HepG2 (cell line): ENCODE data around the gene ZNF17. TPM values are rescaled to one million over a fixed set of nuclear protein-coding genes. Genes with fewer than 3 reads are reported as not detected.

ENCODE experiments used
- AFF4 ChIP-seq: sonication (generic); formaldehyde crosslinking; IDR thresholded peaks from 2 replicates; pipeline ENCODE4 v1.4.0; 2020; ENCODE audit warnings: missing genetic modification reagents
- CC2D1A ChIP-seq: sonication (generic); formaldehyde crosslinking; IDR thresholded peaks from 2 replicates; pipeline ENCODE4 v1.8.1; 2023; ENCODE audit warnings: mild to moderate bottlenecking, missing genetic modification reagents
- ELF1 ChIP-seq: sonication (generic); formaldehyde crosslinking; IDR thresholded peaks from 2 replicates; pipeline ENCODE4 v1.4.0; 2020; ENCODE audit warnings: missing genetic modification reagents
- FOXO4 ChIP-seq: sonication (generic); formaldehyde crosslinking; conservative IDR thresholded peaks from 2 replicates; pipeline ENCODE4 v1.8.1; 2023; ENCODE audit warnings: missing genetic modification reagents
- HOXD1 ChIP-seq: sonication (generic); formaldehyde crosslinking; IDR thresholded peaks from 2 replicates; pipeline ENCODE4 v1.5.0; 2020; ENCODE audit warnings: missing genetic modification reagents
- IKZF1 ChIP-seq: fragments of 450-650 bp; IDR thresholded peaks from 2 replicates; pipeline ENCODE4 v1.7.1; 2016
- KDM6A ChIP-seq: IDR thresholded peaks from 2 replicates; pipeline ENCODE4 v1.6.1; 2016; ENCODE audit warnings: low read depth
- MBD4 ChIP-seq: IDR thresholded peaks from 2 replicates; pipeline ENCODE4 v1.6.1; 2012; ENCODE audit warnings: low read length, inconsistent platforms, borderline replicate concordance
- MXD4 ChIP-seq: IDR thresholded peaks from 2 replicates; pipeline ENCODE4 v1.6.1; 2016; ENCODE audit warnings: mild to moderate bottlenecking, missing biosample characterization, missing genetic modification reagents
- SIN3A ChIP-seq: IDR thresholded peaks from 2 replicates; pipeline ENCODE4 v1.6.1; 2011; ENCODE audit warnings: low read depth, mild to moderate bottlenecking, control low read depth, low read length, borderline replicate concordance
- SMAD3 ChIP-seq: sonication (generic); formaldehyde crosslinking; IDR thresholded peaks from 2 replicates; pipeline ENCODE4 v1.4.0; 2020; ENCODE audit warnings: missing genetic modification reagents
- THAP11 ChIP-seq: IDR thresholded peaks from 2 replicates; pipeline ENCODE4 v1.6.1; 2016; ENCODE audit warnings: missing biosample characterization, missing genetic modification reagents
- U2AF1 ChIP-seq: fragments of 200-400 bp; formaldehyde crosslinking; optimal IDR thresholded peaks from 2 replicates; pipeline ENCODE3; 2017; ENCODE audit warnings: mild to moderate bottlenecking, low read depth, low read length
- ZBTB10 ChIP-seq: sonication (generic); formaldehyde crosslinking; IDR thresholded peaks from 2 replicates; pipeline ENCODE4 v1.4.0; 2020; ENCODE audit warnings: missing genetic modification reagents, borderline replicate concordance
- ZNF367 ChIP-seq: sonication (generic); formaldehyde crosslinking; IDR thresholded peaks from 2 replicates; pipeline ENCODE4 v1.4.0; 2020; ENCODE audit warnings: missing genetic modification reagents, borderline replicate concordance
- ZNF530 ChIP-seq: sonication (generic); formaldehyde crosslinking; IDR thresholded peaks from 2 replicates; pipeline ENCODE4 v1.5.0; 2020; ENCODE audit warnings: low read depth, mild to moderate bottlenecking, missing genetic modification reagents
- ZNF570 ChIP-seq: sonication (generic); formaldehyde crosslinking; IDR thresholded peaks from 2 replicates; pipeline ENCODE4 v1.4.0; 2020; ENCODE audit warnings: mild to moderate bottlenecking, missing genetic modification reagents, borderline replicate concordance
- polyA plus RNA-seq, 8 experiments: library from polyadenylated mRNA; depleted of rRNA in 3 of 8; stranded (reverse) in 7 of 8; unstranded in 1 of 8; fragments of >200 nt; fragmentation: Illumina TruSeq in 4 of 8; extraction: Trizol in 4 of 8; gene quantifications; 2 replicates each; pipeline versions ENCODE4 v1.2.1 to v1.2.3, GENCODE V29; 2011 to 2016; ENCODE audit warnings: low read depth in 4 of 8, missing spikeins in 1 of 8, mixed read lengths in 1 of 8; ENCODE audit not compliant: insufficient read depth in 1 of 8
- total RNA-seq, 5 experiments: library from RNA; depleted of rRNA; stranded (reverse); fragments of >200 nt; fragmentation: Illumina TruSeq; extraction: Trizol; gene quantifications; 2 replicates each; pipeline ENCODE4 v1.2.3, GENCODE V29; 2016; ENCODE audit warnings: low read depth in 1 of 5
- TF ChIP-seq, protein P1 (sequence below): IDR thresholded peaks from 2 replicates; pipeline ENCODE4 v1.6.1; 2012; ENCODE audit warnings: low read length, improper control_type of control experiment

Gene ZNF17
- total and polyA plus RNA-seq, 2 of the 13 experiments (the other 11 are each of a cell fraction or from before 2014, with no cell fraction given), result 3.7 to 10.1 TPM

DNA sequence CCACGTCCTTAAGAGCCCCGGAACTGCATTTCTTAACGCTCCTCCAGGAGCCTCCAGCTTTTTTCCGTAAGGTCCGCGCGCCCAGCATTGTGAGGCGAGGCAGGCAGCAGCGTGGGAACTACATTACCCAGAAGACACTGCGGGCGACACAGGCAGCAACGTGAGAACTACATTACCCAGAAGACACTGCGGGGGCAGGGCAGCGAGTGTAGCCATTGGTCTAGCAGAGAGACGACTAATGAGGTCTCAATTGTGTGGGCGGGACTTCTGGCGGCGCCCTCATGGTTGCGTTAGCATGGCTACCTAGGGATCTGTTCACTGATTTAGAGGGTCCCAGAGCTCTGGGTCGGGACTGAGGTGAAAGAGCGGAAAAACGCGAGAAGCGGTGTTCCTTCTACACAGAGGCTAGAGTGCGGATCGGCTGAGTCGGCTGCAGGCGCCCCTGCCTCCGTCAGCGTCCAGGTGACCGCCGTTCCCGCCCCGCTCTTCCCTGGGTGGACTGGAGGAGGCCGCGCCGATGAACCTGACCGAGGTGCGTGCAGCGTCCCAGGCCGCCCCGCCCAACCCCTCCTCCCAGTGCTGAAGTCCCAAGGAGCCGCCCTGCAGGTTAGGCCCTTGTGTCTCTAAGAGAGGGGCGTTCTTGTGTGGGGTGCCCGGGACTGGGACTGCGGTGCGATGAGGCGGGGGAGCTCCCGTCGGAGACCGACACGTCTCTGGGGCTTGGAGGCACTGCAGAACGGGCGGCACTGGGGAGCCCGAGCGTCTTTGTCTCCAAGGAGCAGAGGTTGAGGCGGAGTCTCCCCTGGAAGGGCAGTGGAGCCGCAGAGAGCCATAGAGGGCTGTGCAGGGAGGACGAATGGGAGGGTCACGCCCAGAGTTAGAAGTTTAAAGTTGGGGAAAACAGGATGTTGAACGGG is 24.4 kb downstream of the ZNF17 start, which contains the start of gene ZNF749 (continued):
- TF ChIP-seq FOXO4 (CRISPR knock-in tag), result no peak
- TF ChIP-seq SMAD3, result peak; percentile 77
- no peak for TF ChIP-seq SIN3A
- TF ChIP-seq KDM6A (CRISPR knock-in tag), result no peak
- TF ChIP-seq ZNF367 (CRISPR knock-in tag), result 0 out of 2 replicates have a peak, but pooled peaks have one; percentile 49
- peak; percentile 100 for TF ChIP-seq THAP11 (CRISPR knock-in tag)
- no peak for TF ChIP-seq AFF4 (CRISPR knock-in tag)
- no peak for TF ChIP-seq ZNF570
- no peak; the same call in 1 of the 2 replicates for TF ChIP-seq CC2D1A (CRISPR knock-in tag)
- no peak for TF ChIP-seq HOXD1 (CRISPR knock-in tag)
- TF ChIP-seq MXD4 (CRISPR knock-in tag), result no peak; the same call in 1 of the 2 replicates
- no peak for TF ChIP-seq MBD4
- no peak for TF ChIP-seq ZBTB10 (CRISPR knock-in tag)
- TF ChIP-seq, protein P1, sequence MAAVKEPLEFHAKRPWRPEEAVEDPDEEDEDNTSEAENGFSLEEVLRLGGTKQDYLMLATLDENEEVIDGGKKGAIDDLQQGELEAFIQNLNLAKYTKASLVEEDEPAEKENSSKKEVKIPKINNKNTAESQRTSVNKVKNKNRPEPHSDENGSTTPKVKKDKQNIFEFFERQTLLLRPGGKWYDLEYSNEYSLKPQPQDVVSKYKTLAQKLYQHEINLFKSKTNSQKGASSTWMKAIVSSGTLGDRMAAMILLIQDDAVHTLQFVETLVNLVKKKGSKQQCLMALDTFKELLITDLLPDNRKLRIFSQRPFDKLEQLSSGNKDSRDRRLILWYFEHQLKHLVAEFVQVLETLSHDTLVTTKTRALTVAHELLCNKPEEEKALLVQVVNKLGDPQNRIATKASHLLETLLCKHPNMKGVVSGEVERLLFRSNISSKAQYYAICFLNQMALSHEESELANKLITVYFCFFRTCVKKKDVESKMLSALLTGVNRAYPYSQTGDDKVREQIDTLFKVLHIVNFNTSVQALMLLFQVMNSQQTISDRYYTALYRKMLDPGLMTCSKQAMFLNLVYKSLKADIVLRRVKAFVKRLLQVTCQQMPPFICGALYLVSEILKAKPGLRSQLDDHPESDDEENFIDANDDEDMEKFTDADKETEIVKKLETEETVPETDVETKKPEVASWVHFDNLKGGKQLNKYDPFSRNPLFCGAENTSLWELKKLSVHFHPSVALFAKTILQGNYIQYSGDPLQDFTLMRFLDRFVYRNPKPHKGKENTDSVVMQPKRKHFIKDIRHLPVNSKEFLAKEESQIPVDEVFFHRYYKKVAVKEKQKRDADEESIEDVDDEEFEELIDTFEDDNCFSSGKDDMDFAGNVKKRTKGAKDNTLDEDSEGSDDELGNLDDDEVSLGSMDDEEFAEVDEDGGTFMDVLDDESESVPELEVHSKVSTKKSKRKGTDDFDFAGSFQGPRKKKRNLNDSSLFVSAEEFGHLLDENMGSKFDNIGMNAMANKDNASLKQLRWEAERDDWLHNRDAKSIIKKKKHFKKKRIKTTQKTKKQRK, result no peak
- TF ChIP-seq IKZF1, result no peak
- no peak for TF ChIP-seq ZNF530
- TF ChIP-seq U2AF1, result no peak
- TF ChIP-seq ELF1 (CRISPR knock-in tag), result peak; percentile 76; the same call in 1 of the 2 replicates
